Fibroblast of skin of left biceps (primary cell): ENCODE results near the gene DNAJC17.

Source experiments
- DNase-seq, 2 experiments: peaks; one replicate each; pipeline ENCODE4 v3.0.0-alpha.2; 2013; ENCODE audit warnings: low read depth in 2 of 2

DNAJC17 gene, protein sequence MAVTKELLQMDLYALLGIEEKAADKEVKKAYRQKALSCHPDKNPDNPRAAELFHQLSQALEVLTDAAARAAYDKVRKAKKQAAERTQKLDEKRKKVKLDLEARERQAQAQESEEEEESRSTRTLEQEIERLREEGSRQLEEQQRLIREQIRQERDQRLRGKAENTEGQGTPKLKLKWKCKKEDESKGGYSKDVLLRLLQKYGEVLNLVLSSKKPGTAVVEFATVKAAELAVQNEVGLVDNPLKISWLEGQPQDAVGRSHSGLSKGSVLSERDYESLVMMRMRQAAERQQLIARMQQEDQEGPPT

DNA sequence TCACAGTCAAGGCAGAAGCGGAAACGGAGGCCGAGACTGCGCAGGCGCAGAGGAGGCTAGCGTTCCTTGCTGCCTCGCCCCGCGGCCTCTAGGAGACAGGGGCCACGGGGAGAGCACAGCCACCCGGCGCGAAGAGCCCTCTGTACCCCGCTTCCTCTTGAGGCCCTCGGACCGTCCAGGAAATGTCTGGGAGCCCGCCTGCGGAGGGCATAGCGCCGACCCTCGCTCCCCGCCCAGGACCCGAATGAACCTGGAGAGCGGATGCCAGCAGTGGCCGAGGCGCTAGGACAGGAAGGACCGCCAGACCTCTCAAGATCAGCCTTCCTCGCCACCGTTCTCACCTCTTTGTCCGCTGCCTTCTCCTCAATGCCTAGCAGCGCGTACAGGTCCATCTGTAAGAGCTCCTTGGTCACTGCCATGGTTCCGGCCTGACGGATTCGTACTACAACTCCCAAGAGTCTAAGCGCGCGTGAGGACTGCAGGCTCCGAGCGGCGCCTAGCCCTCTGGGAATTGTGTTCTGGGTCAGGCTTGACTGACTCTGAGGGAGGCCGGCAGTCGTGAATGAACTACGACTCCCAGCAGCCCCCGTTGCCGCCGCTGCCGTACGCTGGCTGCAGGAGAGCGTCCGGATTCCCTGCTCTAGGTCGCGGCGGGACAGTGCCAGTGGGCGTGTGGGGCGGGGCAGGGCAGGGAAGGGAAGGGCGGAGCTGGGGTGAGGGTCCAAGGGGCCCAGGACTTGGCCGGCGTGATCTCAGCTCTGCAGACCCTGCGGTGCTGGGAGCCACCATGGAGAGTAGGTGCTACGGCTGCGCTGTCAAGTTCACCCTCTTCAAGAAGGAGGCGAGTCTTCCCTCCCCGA is at the start of gene DNAJC17, which contains the start of gene ZFYVE19:
Gene DNAJC17 (minus strand): TSS at position 446 of the 860 bp plus-strand sequence. CDS start 27 bp downstream, at position 419.
Gene ZFYVE19 (plus strand): TSS at position 62 of the 860 bp plus-strand sequence. CDS start 501 bp downstream, at position 563.
- peak; percentile 92 for DNase-seq

DNA sequence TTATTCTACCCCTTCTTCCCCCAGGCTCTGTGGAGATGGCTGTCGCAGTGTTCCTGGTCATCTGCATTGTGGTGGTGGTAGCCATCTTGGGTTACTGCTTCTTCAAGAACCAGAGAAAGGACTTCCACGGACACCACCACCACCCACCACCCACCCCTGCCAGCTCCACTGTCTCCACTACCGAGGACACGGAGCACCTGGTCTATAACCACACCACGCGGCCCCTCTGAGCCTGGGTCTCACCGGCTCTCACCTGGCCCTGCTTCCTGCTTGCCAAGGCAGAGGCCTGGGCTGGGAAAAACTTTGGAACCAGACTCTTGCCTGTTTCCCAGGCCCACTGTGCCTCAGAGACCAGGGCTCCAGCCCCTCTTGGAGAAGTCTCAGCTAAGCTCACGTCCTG is 49.5 kb upstream of the DNAJC17 start:
- DNase-seq: no peak

DNA sequence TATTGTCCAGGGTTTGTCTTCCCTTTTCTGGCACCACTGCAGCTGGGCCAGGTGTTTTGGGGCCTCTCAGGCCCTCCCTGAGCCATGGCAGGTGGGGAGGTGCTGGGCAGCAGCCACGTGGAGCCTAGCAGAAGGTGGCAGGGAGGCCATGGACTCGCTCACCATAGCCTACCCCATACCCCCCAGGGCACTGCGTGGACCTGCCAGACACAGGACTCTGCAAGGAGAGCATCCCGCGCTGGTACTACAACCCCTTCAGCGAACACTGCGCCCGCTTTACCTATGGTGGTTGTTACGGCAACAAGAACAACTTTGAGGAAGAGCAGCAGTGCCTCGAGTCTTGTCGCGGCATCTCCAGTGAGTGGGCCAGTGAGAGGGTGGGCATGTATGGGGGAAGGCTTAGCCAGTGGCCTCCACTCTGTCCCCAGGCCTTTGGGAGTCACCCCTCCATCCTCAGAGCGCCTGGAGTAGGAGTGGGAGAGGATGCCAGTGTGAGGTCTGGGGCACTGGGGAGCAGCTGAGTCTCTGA is 48.5 kb upstream of the DNAJC17 start:
- no peak for DNase-seq

DNA sequence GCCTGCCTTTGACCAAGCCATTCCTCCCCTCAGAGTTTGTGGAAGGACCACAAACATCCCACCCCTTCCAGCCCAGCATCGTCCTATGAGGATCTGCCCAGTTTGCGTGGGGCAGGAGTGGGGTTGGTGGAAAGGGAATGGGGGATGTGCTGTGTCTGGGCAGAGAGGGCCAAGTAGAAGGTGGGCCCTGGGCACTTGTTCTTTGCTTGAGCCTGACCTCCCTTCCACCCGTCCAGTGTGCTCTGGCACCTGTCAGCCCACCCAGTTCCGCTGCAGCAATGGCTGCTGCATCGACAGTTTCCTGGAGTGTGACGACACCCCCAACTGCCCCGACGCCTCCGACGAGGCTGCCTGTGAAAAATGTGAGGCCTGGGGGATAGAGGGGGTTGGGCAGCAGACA is 46.9 kb upstream of the DNAJC17 start:
- no peak for DNase-seq

DNA sequence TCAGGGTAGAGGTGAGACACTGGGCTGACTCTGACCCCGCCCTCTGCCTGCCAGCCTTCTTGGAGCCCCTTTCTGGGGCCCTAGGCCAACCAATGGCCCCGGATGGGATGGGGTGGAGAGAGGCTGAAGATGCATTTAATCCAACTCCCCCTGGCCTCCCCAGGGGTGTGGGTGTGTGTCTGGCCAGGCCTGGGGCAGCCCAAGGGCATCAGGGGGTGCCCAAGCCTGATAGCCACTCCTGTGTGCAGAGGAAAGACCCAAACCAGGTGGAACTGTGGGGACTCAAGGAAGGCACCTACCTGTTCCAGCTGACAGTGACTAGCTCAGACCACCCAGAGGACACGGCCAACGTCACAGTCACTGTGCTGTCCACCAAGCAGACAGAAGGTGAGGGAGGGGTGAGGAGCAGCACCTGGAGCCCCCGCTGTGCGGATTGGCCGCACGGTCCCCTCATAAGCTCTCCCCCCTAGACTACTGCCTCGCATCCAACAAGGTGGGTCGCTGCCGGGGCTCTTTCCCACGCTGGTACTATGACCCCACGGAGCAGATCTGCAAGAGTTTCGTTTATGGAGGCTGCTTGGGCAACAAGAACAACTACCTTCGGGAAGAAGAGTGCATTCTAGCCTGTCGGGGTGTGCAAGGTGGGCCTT is 46.1 kb upstream of the DNAJC17 start:
- no peak for DNase-seq

DNA sequence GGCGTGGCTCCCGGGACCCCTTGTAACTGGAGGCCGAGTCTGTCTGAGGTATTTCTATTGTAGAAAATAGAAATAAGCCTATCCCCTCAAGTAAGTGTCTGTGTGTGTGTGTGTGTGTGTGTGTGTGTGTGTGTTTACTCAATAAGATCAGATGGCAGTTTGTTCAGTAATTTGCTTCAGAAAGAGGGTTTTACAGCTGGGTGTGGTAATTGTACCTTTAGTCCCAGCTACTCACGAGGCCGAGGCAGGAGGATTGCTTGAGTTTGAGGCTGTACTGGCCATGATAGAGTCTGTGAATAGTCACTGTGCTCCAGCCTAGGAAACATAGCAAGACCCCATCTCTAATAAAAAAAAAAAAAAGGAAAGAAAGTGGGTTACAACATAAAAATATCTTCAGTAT is 45.3 kb upstream of the DNAJC17 start:
- DNase-seq: no peak

DNA sequence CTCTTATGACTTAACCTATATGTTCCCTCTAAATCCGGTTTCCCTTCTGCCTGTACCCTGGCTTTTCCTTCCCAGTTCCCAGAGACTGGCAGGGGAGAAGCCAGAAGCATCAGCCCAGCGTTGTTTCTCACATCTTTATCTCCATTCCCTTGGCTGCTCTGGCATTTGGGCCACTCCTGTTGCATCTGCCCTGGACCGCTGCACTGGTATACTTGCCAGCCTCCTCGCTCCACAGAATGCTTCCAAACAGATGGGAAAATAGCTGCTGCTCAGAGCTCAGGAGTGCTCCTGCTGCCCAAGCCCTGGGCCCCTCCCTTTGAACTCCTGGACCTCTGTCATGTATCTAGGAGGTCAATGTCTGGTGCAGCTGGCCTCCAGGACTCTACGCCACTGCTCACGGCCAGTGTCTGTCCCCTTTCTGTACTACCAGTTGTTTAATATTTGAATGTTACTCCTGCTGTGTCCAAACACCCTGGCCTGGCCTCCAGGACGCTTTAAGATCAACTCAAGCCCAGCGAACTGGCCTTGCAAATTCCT is 43.4 kb upstream of the DNAJC17 start:
- DNase-seq: no peak

DNA sequence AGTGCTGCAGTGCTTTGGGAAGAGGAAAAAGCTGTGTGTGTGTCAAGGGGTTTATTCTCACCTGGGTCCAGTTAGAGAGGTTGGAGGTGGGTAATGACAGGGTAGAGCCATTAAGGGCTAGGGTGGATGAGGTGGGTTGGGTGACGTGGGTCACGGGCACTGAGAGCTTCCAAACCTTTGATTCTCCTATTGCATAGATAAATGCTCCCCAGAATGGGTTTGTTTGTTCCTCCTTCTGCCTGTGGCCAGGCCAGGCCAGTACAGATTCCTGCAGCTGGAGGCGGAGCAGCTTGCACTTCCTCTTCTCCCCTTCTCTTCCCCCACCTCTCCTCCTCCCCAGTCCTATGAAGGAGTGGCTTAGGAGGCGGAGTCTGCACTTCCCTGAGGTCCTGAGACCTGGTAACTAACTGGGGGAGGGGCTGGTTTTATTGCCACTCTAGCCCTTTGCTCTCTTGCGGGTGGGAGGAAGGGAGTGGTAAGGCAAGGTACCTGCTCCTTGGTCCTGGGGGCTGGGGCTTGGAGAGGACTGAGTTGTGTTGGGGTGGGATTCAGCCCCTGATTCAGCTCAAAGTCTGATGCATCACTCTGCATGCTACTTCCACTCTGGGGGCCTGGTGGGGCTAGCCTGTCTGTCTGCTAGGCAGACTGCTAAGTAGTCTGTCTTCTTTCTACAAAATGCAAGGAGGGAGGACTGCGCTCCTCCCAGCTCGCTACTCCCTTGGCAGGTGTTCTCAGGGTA is 40.1 kb upstream of the DNAJC17 start:
- no peak for DNase-seq

DNA sequence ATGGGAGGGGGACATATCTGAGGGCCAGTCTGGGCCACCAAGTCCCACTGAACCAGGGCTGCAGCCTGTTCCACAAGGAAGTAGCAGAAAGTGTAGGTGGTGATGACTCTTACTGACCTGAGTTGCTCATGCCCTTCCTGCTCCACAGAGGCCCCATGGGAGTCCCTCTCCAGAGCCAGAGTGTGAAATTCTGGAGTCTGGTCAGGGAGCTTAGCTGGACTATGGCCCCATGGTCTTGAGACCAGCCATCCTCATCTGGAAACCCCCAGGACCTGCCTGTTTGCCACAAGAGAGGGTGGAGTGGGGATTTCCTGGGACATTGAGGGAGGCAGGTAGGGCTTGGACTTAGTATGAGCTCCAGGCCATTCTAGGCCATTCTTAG is 39.6 kb upstream of the DNAJC17 start:
- DNase-seq: no peak

DNA sequence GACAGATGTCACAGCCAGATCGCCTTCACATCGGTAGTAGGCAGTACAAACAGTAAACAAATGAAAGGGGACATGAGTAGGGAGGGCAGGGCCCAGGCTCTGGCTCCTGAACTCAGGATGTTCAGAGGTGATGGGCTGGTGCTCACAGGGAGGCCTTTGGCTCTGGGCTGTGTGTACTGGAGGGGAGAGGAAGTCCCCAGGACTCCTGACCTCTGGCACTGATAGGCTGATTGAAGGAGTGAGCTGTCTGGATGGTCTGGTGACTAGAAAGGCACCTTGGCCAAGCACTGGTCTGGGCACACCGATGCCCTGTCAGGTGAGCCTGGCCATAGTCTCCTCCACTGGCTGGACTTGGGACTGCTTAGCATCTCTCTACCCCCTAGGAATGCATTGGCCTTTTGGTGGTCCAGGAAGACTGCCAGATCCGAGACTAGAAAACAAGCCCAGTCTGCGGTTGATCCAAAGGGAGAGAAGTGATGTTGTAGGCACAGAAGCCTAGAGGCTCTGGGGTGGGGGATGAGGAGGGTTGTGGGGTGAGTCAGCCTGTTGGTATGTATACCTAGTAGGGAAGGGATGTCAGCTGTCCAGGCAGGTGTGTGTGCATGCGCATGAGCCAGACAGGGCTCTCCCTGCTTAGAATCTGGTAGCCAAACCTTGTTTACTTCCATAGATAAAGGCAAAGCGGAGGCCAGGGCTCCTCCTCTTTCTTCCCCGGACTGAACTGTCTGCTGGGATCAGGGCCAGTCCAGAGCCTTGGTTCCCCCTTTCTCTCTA is 38.4 kb upstream of the DNAJC17 start:
- DNase-seq: no peak

DNA sequence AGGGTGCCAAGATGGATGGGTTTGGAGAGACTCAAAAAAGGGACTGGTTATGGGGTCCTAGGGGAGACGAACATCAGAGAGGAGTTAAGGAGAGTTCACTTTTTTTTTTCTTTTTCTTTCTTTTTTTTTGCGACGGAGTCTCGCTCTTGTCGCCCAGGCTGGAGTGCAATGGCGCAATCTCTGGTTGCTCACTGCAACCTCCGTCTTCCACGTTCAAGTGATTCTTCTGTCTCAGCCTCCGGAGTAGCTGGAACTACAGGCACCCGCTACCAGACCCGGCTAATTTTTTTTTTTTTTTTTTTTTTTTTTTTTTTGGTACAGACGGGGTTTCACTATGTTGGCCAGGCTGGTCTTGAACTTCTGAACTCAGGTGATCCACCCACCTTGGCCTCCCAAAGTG is 37.8 kb upstream of the DNAJC17 start:
- no peak for DNase-seq

DNA sequence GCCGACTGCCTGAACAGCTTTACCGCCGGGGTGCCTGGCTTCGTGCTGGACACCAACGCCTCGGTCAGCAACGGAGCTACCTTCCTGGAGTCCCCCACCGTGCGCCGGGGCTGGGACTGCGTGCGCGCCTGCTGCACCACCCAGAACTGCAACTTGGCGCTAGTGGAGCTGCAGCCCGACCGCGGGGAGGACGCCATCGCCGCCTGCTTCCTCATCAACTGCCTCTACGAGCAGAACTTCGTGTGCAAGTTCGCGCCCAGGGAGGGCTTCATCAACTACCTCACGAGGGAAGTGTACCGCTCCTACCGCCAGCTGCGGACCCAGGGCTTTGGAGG is 37.4 kb upstream of the DNAJC17 start:
- no peak for DNase-seq

DNA sequence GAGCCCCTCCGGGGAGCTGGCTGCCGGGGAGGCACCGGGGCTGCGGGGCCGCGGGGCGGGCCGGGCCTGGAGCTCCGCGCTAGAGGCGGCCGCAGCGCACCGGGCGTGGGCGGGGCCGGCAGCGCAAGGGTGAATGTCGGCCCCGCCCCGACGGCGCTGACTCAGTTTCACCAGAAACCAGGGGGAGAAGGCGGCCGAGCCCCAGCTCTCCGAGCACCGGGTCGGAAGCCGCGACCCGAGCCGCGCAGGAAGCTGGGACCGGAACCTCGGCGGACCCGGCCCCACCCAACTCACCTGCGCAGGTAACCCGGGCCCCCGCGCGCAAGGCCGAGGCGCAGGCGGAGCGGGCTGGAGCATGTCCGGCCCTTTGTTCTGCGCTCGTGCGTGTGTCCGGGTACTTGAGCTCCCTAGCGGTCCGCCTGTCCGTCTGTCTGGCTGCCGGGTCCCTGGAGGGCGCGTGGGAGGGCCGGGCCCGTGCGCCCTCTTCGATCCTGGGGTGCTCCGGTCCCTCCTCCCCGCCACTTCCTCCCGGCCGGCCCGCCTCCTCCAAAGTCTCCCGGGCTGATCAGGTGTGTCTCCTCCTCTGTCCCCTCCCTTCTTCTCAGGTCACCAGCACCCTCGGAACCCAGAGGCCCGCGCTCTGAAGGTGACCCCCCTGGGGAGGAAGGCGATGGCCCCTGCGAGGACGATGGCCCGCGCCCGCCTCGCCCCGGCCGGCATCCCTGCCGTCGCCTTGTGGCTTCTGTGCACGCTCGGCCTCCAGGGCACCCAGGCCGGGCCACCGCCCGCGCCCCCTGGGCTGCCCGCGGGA is 36.8 kb upstream of the DNAJC17 start, which contains the start of gene SPINT1:
Gene SPINT1 (plus strand): TSS at position 164 of the 811 bp plus-strand sequence. CDS start 507 bp downstream, at position 671.
- DNase-seq: no peak

DNA sequence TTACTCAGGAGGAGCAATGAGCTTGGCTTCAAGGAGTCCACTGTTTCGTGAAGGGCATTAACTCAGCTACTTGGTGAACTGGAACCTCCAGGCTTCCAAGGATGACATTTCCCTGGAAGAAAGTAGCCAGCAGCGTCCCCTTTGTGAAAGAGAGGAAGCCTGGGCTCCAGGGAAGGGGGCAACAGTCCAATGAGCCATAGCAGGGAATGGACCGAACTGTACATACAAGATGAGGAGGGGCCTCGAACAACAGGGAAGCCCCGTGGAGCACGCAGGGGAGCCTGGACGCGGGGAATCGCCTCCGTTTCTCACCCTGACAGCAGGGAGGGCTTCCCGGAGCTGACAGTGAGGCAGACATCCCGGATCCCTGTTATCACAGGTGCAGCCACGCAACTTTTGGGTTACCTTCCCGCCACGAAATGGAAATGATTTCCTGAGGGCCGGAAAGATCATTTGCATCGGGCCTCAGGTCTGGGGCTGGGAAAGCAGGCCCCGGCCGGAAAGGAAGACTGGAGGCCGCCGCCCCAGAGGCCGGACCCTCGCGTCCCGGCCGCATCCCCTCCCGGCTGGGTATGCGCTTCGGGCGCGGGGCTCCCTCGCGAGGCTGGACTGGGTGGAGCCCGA is 36.1 kb upstream of the DNAJC17 start:
- no peak for DNase-seq

DNA sequence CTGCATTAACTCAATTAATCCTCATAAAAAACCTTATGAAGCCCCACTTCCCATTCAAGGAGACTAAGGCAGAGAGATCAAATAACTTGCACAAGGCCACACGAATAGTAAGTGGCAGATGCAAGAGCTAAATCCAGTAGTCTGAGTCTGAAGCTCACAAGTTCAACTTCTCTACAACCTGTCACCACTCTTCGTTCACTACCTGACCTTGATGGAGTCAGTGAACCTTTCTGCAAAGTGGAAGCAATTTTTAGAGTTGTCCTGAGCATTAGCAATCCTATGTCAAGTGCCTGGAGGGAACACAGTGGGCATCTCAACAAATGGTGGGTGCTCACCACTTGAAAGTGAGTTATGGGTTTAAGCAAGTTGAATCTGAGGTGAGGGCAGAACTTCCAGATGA is 34.5 kb upstream of the DNAJC17 start:
- DNase-seq: no peak

DNA sequence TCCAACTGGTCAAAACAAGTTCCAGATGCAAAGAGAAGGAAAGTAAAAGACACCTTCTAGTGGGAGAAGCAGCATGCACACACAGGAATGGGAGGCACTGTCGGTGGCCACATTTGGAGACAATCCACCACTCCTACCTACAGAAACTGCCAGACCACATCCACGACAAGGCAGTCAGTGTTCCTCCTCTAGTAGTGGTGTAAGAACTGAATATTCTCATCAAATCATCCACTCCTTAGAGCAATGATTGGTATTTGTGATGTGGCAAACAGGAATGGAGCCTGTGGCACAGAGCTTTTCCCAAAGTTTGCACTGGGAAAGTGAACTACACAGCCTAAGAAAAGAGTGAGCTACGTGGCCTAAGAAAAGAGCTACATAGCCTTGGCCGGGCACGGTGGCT is 31.5 kb upstream of the DNAJC17 start:
- DNase-seq: no peak

DNA sequence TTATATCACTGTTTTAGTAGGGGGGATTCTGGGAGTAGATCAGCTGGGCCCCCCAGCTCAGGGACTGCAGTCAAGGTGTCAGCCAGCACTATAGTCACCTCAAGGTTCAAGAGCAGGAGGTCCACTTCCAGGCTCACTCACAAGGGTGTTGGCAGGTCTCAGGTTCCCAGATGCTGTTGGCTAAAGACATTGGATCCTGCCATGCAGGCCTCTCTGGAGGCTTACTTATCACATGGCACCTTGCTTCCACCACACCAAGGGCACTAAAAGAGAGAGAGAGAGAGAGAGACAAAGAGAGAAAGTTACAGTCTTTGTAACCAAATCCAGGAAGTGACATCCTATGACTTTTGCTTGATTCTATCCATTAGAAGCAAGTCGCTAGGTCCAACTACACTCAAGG is 28.7 kb upstream of the DNAJC17 start:
- DNase-seq: no peak

DNA sequence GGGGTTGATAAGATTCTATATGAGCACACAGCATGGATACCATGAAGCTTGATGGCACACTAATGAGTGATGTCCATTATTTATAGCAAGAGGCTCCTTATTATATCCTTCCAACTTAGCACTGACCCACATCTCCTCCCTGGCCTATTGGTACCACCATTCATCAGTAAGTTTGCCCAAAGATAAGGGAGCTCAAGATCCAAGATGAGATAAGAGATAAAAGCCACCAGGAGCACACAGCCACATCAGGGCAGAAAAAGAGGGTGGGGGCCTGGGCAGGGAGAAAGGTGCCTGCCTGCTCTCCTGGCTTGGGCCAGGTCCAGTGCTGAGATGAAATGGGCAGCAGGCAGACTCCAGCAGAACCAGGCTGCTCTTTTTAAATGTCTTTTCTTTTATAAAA is 25.6 kb upstream of the DNAJC17 start:
- DNase-seq: no peak

DNA sequence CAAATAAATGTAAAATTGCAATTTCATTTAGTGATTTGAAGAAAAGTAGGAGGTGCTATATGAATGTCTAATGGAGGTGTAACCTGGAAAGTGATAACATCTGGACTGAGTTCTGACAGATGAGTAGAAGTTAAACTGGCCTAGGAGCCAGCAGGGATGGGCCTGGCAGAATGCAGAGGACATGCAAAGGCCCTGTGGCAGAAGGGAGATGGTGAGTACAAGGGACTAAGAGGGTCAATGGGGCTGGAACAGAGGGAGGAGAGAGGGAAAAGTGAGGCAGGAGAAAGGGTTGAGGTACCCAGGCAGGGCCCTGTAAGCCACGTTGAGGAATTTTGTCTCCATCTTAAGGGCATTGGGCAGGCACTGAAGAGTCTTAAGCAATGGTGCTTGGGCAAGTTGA is 24.6 kb upstream of the DNAJC17 start:
- DNase-seq: no peak
